ENCODE results near the gene TOP3B. TPM values are rescaled to one million over a fixed set of nuclear protein-coding genes. Genes with fewer than 3 reads are reported as not detected.

The TOP3B gene
- total and polyA plus RNA-seq, 2 experiments from 2014 or later, result 35.7 to 77.7 TPM

DNA sequence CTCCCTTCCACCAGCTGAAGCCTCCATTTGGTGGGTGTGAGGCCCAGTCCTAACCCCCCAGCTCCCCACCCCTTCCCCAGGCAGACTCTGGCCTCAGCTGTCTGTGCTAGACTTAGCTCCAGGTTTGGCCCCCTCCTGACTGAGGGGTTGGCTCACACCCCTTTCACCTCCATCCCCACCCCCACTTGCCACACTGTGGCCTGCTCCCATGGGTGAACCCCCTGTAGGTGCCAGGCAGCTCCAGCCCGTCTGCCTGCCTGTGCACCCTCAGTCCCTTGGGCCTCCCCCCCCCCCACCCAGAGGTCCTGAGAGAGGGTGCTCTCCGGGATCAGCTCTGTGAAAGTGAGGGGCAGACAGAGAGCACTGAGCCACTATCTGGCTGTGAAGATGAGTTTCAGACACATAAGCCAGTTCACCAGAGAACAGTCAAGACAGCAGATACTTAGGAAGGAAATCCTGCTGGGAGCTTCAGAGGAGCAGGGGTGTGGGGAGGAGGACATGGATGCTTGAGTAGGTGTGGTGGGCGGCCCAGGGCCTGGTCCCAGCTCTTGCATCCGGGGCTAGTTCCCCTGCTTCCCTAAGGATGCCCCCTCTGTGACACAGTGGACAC, 66.2 kb downstream of the TOP3B start (continued):
- TF ChIP-seq ZNF462 (CRISPR knock-in tag; IDR thresholded peaks at IDR 0.05) (no peak), STAT1 (IDR thresholded peaks at IDR 0.05; ENCODE audit: unreplicated experiment) (no peak), ZNF114 (CRISPR knock-in tag; IDR thresholded peaks at IDR 0.05) (no peak), JUNB (IDR thresholded peaks at IDR 0.05; ENCODE audit: unreplicated experiment) (no peak), EZH2 (IDR thresholded peaks at IDR 0.05; ENCODE audit: low read depth, unreplicated experiment) (no peak)

DNA sequence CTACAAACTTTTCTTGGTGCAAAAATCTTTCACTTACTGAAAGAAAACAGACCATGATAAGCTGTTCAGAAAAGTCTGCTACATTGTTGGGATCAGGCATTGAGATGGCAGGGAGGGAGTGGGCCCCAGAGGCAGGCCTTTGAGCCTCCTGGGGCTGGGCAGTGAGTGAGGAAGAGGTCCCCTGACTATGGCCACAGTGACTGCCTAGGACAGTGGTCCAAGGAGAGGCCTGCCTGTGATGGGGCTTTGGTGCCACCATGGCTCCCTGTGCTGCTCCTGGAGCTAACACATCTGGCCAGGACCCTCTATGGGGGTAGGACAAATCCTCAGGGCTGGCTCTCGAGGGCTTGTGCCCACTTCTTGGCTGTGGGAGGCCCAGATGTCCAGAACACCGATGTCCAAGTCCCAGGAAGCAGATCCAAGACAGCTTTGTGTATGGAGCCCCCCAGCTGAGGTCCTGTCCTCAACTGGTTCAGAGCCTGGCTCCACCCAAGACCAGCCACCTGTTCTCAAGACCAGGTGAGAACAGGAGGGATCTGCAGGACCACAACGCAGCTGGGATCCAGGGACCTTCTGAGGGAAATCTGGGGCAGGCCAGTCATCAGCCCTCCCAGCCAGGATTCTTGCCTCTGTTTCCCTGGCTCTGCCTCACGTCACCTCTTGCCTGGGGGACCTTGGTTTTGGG, 66.8 kb downstream of the TOP3B start:
- Mint-ChIP-seq H3K27ac (no peak overlapping the region), H3K4me1 (peaks cover 32% of the 10 kb centered on the region), H3K4me3 (no peak overlapping the region), H3K36me3 (ENCODE audit: low read depth) (no peaks in the 10 kb centered on the region), H3K27me3 (ENCODE audit: insufficient read depth, low read depth, poor library complexity) (peaks cover 15% of the 10 kb centered on the region), H3K9me3 (no peaks in the 10 kb centered on the region)
- Histone ChIP-seq H3K4me2 (no peak overlapping the region), H3K4me1 (ENCODE audit: insufficient read depth) (peaks cover 24% of the 10 kb centered on the region), H3K27ac (ENCODE audit: low read depth) (no peak overlapping the region), H3K79me2 (replicated peaks; ENCODE audit: insufficient read depth) (no peaks in the 10 kb centered on the region), H3F3A (replicated peaks; ENCODE audit: low read depth) (peaks cover 3% of the 10 kb centered on the region), H2AFZ (no peak overlapping the region), H3K27me3 (ENCODE audit: insufficient read depth) (no peaks in the 10 kb centered on the region), H3K9me2 (ENCODE audit: insufficient read depth) (no peaks in the 10 kb centered on the region), H3K4me3 (no peak overlapping the region), H3K36me3 (ENCODE audit: insufficient read depth) (no peaks in the 10 kb centered on the region), H4K20me1 (replicated peaks; ENCODE audit: insufficient read depth) (no peaks in the 10 kb centered on the region; the same call in 1 of the 2 replicates)
- DNase-seq (ENCODE audit: low spot score) (no peak), ATAC-seq (no peak)
- TF ChIP-seq EZH2phosphoT487 (IDR thresholded peaks at IDR 0.05; ENCODE audit: unreplicated experiment), result no peak
- no peak for TF ChIP-seq STAT1 (IDR thresholded peaks at IDR 0.05; ENCODE audit: unreplicated experiment)
- no peak for TF ChIP-seq NANOG (IDR thresholded peaks at IDR 0.05; ENCODE audit: borderline replicate concordance)
- no peak for TF ChIP-seq POLR2AphosphoS5 (IDR thresholded peaks at IDR 0.05; ENCODE audit: low read depth)
- TF ChIP-seq, protein P1, sequence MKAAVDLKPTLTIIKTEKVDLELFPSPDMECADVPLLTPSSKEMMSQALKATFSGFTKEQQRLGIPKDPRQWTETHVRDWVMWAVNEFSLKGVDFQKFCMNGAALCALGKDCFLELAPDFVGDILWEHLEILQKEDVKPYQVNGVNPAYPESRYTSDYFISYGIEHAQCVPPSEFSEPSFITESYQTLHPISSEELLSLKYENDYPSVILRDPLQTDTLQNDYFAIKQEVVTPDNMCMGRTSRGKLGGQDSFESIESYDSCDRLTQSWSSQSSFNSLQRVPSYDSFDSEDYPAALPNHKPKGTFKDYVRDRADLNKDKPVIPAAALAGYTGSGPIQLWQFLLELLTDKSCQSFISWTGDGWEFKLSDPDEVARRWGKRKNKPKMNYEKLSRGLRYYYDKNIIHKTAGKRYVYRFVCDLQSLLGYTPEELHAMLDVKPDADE (IDR thresholded peaks at IDR 0.05), result no peak

Measured in GM23338 (cell line).